HepG2 (cell line): ENCODE measurements around the gene AQP7. TPM values are rescaled to one million over a fixed set of nuclear protein-coding genes. Genes with fewer than 3 reads are reported as not detected.
A peak's percentile ranks its signal among the peaks of the same experiment; 100 is the strongest.

Source experiments
- AGO1 ChIP-seq: fragments of 200-400 bp; formaldehyde crosslinking; IDR thresholded peaks from 2 replicates; pipeline ENCODE4 v1.6.1; 2017; ENCODE audit warnings: mild to moderate bottlenecking, low read depth, low read length, moderate library complexity; ENCODE audit not compliant: poor library complexity, severe bottlenecking
- CHD2 ChIP-seq: IDR thresholded peaks from 2 replicates; pipeline ENCODE4 v1.6.1; 2011; ENCODE audit warnings: low read depth, low read length, improper control_type of control experiment
- ELF3 ChIP-seq: IDR thresholded peaks from 2 replicates; pipeline ENCODE4 v1.6.1; 2016; ENCODE audit warnings: missing genetic modification reagents, missing compliant biosample characterization
- FOXM1 ChIP-seq: sonication (generic); formaldehyde crosslinking; IDR thresholded peaks from 2 replicates; pipeline ENCODE4 v1.5.0; 2020; ENCODE audit warnings: missing genetic modification reagents
- HNF1B ChIP-seq: sonication (generic); formaldehyde crosslinking; IDR thresholded peaks from 2 replicates; pipeline ENCODE4 v1.5.1; 2020; ENCODE audit warnings: mild to moderate bottlenecking, moderate library complexity, missing genetic modification reagents
- HNRNPUL1 ChIP-seq: fragments of 200-400 bp; formaldehyde crosslinking; IDR thresholded peaks from 2 replicates; pipeline ENCODE4 v1.6.1; 2017; ENCODE audit warnings: low read depth, mild to moderate bottlenecking, low read length, moderate library complexity
- IRF2 ChIP-seq: IDR thresholded peaks from 2 replicates; pipeline ENCODE4 v1.6.1; 2018; ENCODE audit warnings: missing genetic modification reagents, missing compliant biosample characterization
- KAT8 ChIP-seq: IDR thresholded peaks from 2 replicates; pipeline ENCODE4 v1.6.1; 2016; ENCODE audit warnings: missing genetic modification reagents, missing compliant biosample characterization
- KMT2B ChIP-seq: IDR thresholded peaks from 2 replicates; pipeline ENCODE4 v1.6.1; 2016; ENCODE audit warnings: missing genetic modification reagents, missing compliant biosample characterization
- MATR3 ChIP-seq: sonication (generic); formaldehyde crosslinking; IDR thresholded peaks from 2 replicates; pipeline ENCODE4 v1.4.0; 2020; ENCODE audit warnings: missing genetic modification reagents
- NCOA5 ChIP-seq: sonication (generic); formaldehyde crosslinking; IDR thresholded peaks from 2 replicates; pipeline ENCODE4 v1.4.0; 2020; ENCODE audit warnings: missing genetic modification reagents
- PITX1 ChIP-seq: sonication (generic); formaldehyde crosslinking; IDR thresholded peaks from 2 replicates; pipeline ENCODE4 v1.5.1; 2020; ENCODE audit warnings: mild to moderate bottlenecking, missing genetic modification reagents
- RFX3 ChIP-seq: IDR thresholded peaks from 2 replicates; pipeline ENCODE4 v1.6.1; 2016; ENCODE audit warnings: missing biosample characterization, missing genetic modification reagents
- SMAD1 ChIP-seq: sonication (generic); formaldehyde crosslinking; IDR thresholded peaks from 2 replicates; pipeline ENCODE4 v1.4.0; 2020; ENCODE audit warnings: missing genetic modification reagents, low read depth, mild to moderate bottlenecking, borderline replicate concordance
- ZC3H13 ChIP-seq: sonication (generic); formaldehyde crosslinking; IDR thresholded peaks from 2 replicates; pipeline ENCODE4 v1.8.1; 2023; ENCODE audit warnings: mild to moderate bottlenecking, missing genetic modification reagents, moderate library complexity
- ZFP36L1 ChIP-seq: sonication (generic); formaldehyde crosslinking; IDR thresholded peaks from 2 replicates; pipeline ENCODE4 v1.8.0; 2022; ENCODE audit warnings: mild to moderate bottlenecking, missing genetic modification reagents, moderate library complexity
- ZFP36L2 ChIP-seq: sonication (generic); formaldehyde crosslinking; IDR thresholded peaks from 2 replicates; pipeline ENCODE4 v1.4.0; 2020; ENCODE audit warnings: missing genetic modification reagents
- ZFY ChIP-seq: sonication (generic); formaldehyde crosslinking; IDR thresholded peaks from 2 replicates; pipeline ENCODE4 v1.4.0; 2020; ENCODE audit warnings: missing genetic modification reagents
- ZNF33A ChIP-seq: sonication (generic); formaldehyde crosslinking; IDR thresholded peaks from 2 replicates; pipeline ENCODE4 v1.5.1; 2020; ENCODE audit warnings: missing genetic modification reagents, mild to moderate bottlenecking, moderate library complexity, borderline replicate concordance
- ZNF460 ChIP-seq: sonication (generic); formaldehyde crosslinking; IDR thresholded peaks from 2 replicates; pipeline ENCODE4 v1.5.1; 2020; ENCODE audit warnings: missing genetic modification reagents, mild to moderate bottlenecking, borderline replicate concordance
- ZNF484 ChIP-seq: sonication (generic); formaldehyde crosslinking; IDR thresholded peaks from 2 replicates; pipeline ENCODE4 v1.5.1; 2020; ENCODE audit warnings: mild to moderate bottlenecking, low read depth, missing genetic modification reagents, borderline replicate concordance
- ZNF547 ChIP-seq: sonication (generic); formaldehyde crosslinking; IDR thresholded peaks from 2 replicates; pipeline ENCODE4 v1.5.1; 2020; ENCODE audit warnings: mild to moderate bottlenecking, missing genetic modification reagents
- ZNF563 ChIP-seq: sonication (generic); formaldehyde crosslinking; IDR thresholded peaks from 2 replicates; pipeline ENCODE4 v1.8.0; 2022; ENCODE audit warnings: mild to moderate bottlenecking, moderate library complexity, missing genetic modification reagents
- ZNF766 ChIP-seq: sonication (generic); formaldehyde crosslinking; IDR thresholded peaks from 2 replicates; pipeline ENCODE4 v1.5.0; 2020; ENCODE audit warnings: missing genetic modification reagents, borderline replicate concordance
- ZNF841 ChIP-seq: sonication (generic); formaldehyde crosslinking; IDR thresholded peaks from 2 replicates; pipeline ENCODE4 v1.8.1; 2023; ENCODE audit warnings: missing genetic modification reagents, borderline replicate concordance
- ZNF891 ChIP-seq: sonication (generic); formaldehyde crosslinking; IDR thresholded peaks from 2 replicates; pipeline ENCODE4 v1.5.0; 2020; ENCODE audit warnings: mild to moderate bottlenecking, missing genetic modification reagents
- ZSCAN21 ChIP-seq: sonication (generic); formaldehyde crosslinking; IDR thresholded peaks from 2 replicates; pipeline ENCODE4 v1.8.0; 2022; ENCODE audit warnings: mild to moderate bottlenecking, missing genetic modification reagents, moderate library complexity, borderline replicate concordance
- polyA plus RNA-seq, 8 experiments: library from polyadenylated mRNA; depleted of rRNA in 3 of 8; stranded (reverse) in 7 of 8; unstranded in 1 of 8; fragments of >200 nt; fragmentation: Illumina TruSeq in 4 of 8; extraction: Trizol in 4 of 8; gene quantifications; 2 replicates each; pipeline versions ENCODE4 v1.2.1 to v1.2.3, GENCODE V29; 2011 to 2016; ENCODE audit warnings: low read depth in 4 of 8, missing spikeins in 1 of 8, mixed read lengths in 1 of 8; ENCODE audit not compliant: insufficient read depth in 1 of 8
- total RNA-seq, 5 experiments: library from RNA; depleted of rRNA; stranded (reverse); fragments of >200 nt; fragmentation: Illumina TruSeq; extraction: Trizol; gene quantifications; 2 replicates each; pipeline ENCODE4 v1.2.3, GENCODE V29; 2016; ENCODE audit warnings: low read depth in 1 of 5
- TF ChIP-seq, protein P1 (sequence below): sonication (generic); formaldehyde crosslinking; IDR thresholded peaks from 2 replicates; pipeline ENCODE4 v1.4.0; 2020; ENCODE audit warnings: missing genetic modification reagents

Gene AQP7
- total and polyA plus RNA-seq, 2 of the 13 experiments (the other 11 are each of a cell fraction or from before 2014, with no cell fraction given), result 1.9 to 2.1 TPM

DNA sequence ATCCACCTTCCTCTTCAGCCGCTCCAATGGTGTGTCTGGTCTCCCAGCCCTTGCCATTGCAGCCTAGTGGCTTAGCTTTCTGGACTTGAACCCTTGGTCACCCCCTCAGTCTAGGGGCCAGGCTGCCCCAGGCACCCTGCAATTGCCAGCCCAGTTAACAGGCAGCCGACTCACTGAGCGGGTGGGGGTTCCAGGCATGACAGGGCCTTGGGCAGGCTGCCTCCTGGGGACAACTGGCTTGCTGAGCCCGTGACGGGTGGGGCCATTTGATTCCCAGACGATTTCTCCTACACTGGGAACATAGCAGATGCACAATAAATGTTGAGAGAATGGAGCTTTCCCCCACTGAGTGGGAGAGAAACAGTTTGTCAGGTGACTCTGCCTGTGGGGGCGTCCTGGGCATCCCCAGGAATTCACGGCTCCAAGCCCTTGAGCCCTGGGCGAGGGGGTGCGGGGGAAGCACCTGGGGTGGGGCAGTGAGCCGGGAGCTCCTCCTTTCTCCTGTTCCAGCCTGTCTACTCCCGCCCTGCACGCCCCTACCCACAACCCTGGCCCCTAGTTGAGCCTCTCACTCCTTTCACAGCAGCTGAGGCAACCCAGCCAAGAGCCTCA lies 12.6 kb upstream of the AQP7 start (continued):
- no peak for TF ChIP-seq HNF1B
- 0 out of 2 replicates have a peak, but pooled peaks have one; percentile 7 for TF ChIP-seq KMT2B (CRISPR knock-in tag)
- TF ChIP-seq ZFP36L2 (CRISPR knock-in tag), result no peak
- no peak for TF ChIP-seq MATR3 (CRISPR knock-in tag)
- TF ChIP-seq, protein P1, sequence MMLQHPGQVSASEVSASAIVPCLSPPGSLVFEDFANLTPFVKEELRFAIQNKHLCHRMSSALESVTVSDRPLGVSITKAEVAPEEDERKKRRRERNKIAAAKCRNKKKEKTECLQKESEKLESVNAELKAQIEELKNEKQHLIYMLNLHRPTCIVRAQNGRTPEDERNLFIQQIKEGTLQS (CRISPR knock-in tag), result no peak
- no peak for TF ChIP-seq CHD2
- TF ChIP-seq NCOA5 (CRISPR knock-in tag), result no peak
- TF ChIP-seq ZC3H13 (CRISPR knock-in tag), result no peak
- TF ChIP-seq ZNF484 (CRISPR knock-in tag), result no peak
- no peak for TF ChIP-seq ZNF33A (CRISPR knock-in tag)
- TF ChIP-seq ZNF766 (CRISPR knock-in tag), result no peak
- TF ChIP-seq RFX3 (CRISPR knock-in tag), result no peak
- TF ChIP-seq AGO1, result no peak
- TF ChIP-seq PITX1 (CRISPR knock-in tag), result no peak
- no peak for TF ChIP-seq IRF2
- TF ChIP-seq ZFY (CRISPR knock-in tag), result no peak
- TF ChIP-seq ZNF891 (CRISPR knock-in tag), result peak; percentile 8; the same call in 1 of the 2 replicates
- no peak for TF ChIP-seq ZFP36L1 (CRISPR knock-in tag)
- TF ChIP-seq ZNF563 (CRISPR knock-in tag), result peak; percentile 17; the same call in 1 of the 2 replicates
- TF ChIP-seq ZNF460 (CRISPR knock-in tag), result no peak
- 0 out of 2 replicates have a peak, but pooled peaks have one; percentile 4 for TF ChIP-seq ZNF841 (CRISPR knock-in tag)
- no peak for TF ChIP-seq KAT8 (CRISPR knock-in tag)
- TF ChIP-seq ZNF547 (CRISPR knock-in tag), result no peak
- no peak for TF ChIP-seq ELF3 (CRISPR knock-in tag)
- no peak for TF ChIP-seq ZSCAN21
- no peak for TF ChIP-seq SMAD1 (CRISPR knock-in tag)
- TF ChIP-seq HNRNPUL1, result no peak
- TF ChIP-seq FOXM1 (CRISPR knock-in tag), result no peak
